AG20443 (cell line): Measurements from ENCODE around the gene EIF3B.
"Not testable (repeated sequence)": the region's sequence is repeated elsewhere in the genome, so short reads cannot be mapped to it uniquely, and the experiment has no call there.

Experiments used
- DNase-seq: peaks from one replicate; pipeline ENCODE4 v3.0.0; 2012; ENCODE audit warnings: low spot score, mixed read lengths

EIF3B gene

GRCh38 chr7:2347351-2348063, 7.1 kb upstream of the EIF3B start:
- DNase-seq, result not testable (repeated sequence)

- no peak for DNase-seq
Observed at GRCh38 chr7:2350055-2350454, 4.6 kb upstream of the EIF3B start.

- no peak for DNase-seq
Observed at GRCh38 chr7:2350861-2351260, 3.8 kb upstream of the EIF3B start.

GRCh38 chr7:2353113-2353935, 1.3 kb upstream of the EIF3B start:
- DNase-seq, result no peak

- DNase-seq, result peak; percentile 98
Observed at GRCh38 chr7:2353936-2354185, 766 bp upstream of the EIF3B start.

GRCh38 chr7:2354939-2355704, 495 bp downstream of the EIF3B start:
- peak; percentile 25 for DNase-seq

- peak; percentile 17 for DNase-seq
Observed at GRCh38 chr7:2355705-2356008, 1.0 kb downstream of the EIF3B start.

GRCh38 chr7:2357165-2357564, 2.5 kb downstream of the EIF3B start:
- DNase-seq, result peak; percentile 8

- no peak for DNase-seq
Observed at GRCh38 chr7:2357571-2357970, 2.9 kb downstream of the EIF3B start.

GRCh38 chr7:2358968-2359527, 4.4 kb downstream of the EIF3B start:
- no peak for DNase-seq

- no peak for DNase-seq
Observed at GRCh38 chr7:2359610-2360009, 5.0 kb downstream of the EIF3B start.

- no peak for DNase-seq
Observed at GRCh38 chr7:2360796-2361195, 6.2 kb downstream of the EIF3B start.

- DNase-seq, result no peak
Observed at GRCh38 chr7:2362385-2363088, 7.9 kb downstream of the EIF3B start.

GRCh38 chr7:2369139-2369538, 14.5 kb downstream of the EIF3B start:
- DNase-seq, result no peak

- DNase-seq, result no peak
Observed at GRCh38 chr7:2371329-2371728, 16.7 kb downstream of the EIF3B start.

GRCh38 chr7:2372724-2373123, 18.1 kb downstream of the EIF3B start:
- DNase-seq, result no peak

- DNase-seq, result no peak
Observed at GRCh38 chr7:2373124-2373556, 18.5 kb downstream of the EIF3B start.

GRCh38 chr7:2373646-2374045, 19.0 kb downstream of the EIF3B start:
- DNase-seq, result no peak

GRCh38 chr7:2374401-2374800, 19.8 kb downstream of the EIF3B start:
- no peak for DNase-seq

- DNase-seq, result no peak
Observed at GRCh38 chr7:2374830-2375728, 20.5 kb downstream of the EIF3B start.
